Right lobe of liver (tissue), 4 donors: Measurements from ENCODE around the gene S1PR4.

ENCODE experiments used
- POLR2A ChIP-seq: fragments of 450-650 bp; IDR thresholded peaks from one replicate; pipeline ENCODE4 v1.6.1; 2017; ENCODE audit warnings: antibody characterized with exemption, mild to moderate bottlenecking
- TF ChIP-seq, protein P1 (sequence below), 4 donors: fragments of 200-600 bp in 3 of 4; fragments of 450-650 bp in 1 of 4; IDR thresholded peaks; one replicate each; pipeline versions ENCODE4 v1.5.1 to v1.8.0; 2016 to 2022; ENCODE audit warnings: antibody characterized with exemption in 4 of 4, mild to moderate bottlenecking in 2 of 4
- donor health status: DM: no; HTN: no; CAD: no.
- donor health status: DM: no; HTN: no; CAD: no.
- donor health status: DM: no; HTN: yes; CAD: no.

DNA sequence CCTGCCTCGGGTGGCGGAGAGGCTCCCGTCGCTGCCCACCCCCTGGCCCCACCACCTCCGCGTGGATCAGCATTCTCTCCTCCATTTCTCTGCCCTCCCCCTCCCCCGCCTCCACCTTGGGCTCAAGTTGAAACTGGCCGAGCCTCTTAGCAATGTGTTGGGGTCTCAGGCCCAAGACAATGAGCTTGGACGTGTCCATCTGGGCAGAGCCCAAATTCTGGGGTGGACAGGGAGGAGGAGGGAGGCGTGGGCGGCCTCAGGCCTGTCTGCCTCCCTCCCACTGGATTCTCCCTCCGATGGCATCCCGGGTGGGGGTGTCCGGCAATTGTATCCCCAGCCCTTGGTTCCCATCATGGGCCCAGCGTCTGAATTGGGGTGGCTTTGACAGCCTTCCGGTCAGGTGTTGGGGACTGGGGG, 47.1 kb downstream of the S1PR4 start:
- TF ChIP-seq, protein P1, sequence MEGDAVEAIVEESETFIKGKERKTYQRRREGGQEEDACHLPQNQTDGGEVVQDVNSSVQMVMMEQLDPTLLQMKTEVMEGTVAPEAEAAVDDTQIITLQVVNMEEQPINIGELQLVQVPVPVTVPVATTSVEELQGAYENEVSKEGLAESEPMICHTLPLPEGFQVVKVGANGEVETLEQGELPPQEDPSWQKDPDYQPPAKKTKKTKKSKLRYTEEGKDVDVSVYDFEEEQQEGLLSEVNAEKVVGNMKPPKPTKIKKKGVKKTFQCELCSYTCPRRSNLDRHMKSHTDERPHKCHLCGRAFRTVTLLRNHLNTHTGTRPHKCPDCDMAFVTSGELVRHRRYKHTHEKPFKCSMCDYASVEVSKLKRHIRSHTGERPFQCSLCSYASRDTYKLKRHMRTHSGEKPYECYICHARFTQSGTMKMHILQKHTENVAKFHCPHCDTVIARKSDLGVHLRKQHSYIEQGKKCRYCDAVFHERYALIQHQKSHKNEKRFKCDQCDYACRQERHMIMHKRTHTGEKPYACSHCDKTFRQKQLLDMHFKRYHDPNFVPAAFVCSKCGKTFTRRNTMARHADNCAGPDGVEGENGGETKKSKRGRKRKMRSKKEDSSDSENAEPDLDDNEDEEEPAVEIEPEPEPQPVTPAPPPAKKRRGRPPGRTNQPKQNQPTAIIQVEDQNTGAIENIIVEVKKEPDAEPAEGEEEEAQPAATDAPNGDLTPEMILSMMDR (IDR thresholded peaks at IDR 0.05), result no peak
- no peak for TF ChIP-seq POLR2A
